Karpas-422 (cell line): Measurements from ENCODE around the gene NANP. TPM values are rescaled to one million over a fixed set of nuclear protein-coding genes. Genes with fewer than 3 reads are reported as not detected.
"Not testable (repeated sequence)": the region's sequence is repeated elsewhere in the genome, so short reads cannot be mapped to it uniquely, and the experiment has no call there.

ENCODE experiments used
- DNase-seq: peaks from one replicate; pipeline ENCODE4 v3.0.0-alpha.2; 2015
- H2AFZ ChIP-seq: fragments of 200-600 bp; sonication (generic); 2 replicates; pipeline ENCODE4 v1.6.1; 2014; ENCODE audit warnings: antibody characterized with exemption, low read length, mixed read lengths
- H3K27ac ChIP-seq: fragments of 200-600 bp; sonication (generic); 2 replicates; pipeline ENCODE4 v1.5.1; 2014; ENCODE audit warnings: mild to moderate bottlenecking, low read length, moderate library complexity
- H3K27me3 ChIP-seq: fragments of 200-600 bp; sonication (generic); 2 replicates; pipeline ENCODE4 v1.6.1; 2014; ENCODE audit warnings: low read length, mixed read lengths
- H3K36me3 ChIP-seq: fragments of 200-600 bp; sonication (generic); 2 replicates; pipeline ENCODE4 v1.6.1; 2014; ENCODE audit warnings: low read length, mixed read lengths; ENCODE audit not compliant: insufficient read depth
- H3K4me1 ChIP-seq: fragments of 200-600 bp; sonication (generic); 2 replicates; pipeline ENCODE4 v1.6.1; 2014; ENCODE audit warnings: mild to moderate bottlenecking, low read length, mixed read lengths
- H3K4me2 ChIP-seq: fragments of 200-600 bp; sonication (generic); 2 replicates; pipeline ENCODE4 v1.6.1; 2014; ENCODE audit warnings: low read length, low read depth, mild to moderate bottlenecking; ENCODE audit not compliant: poor library complexity, severe bottlenecking
- H3K4me3 ChIP-seq: fragments of 200-600 bp; sonication (generic); 2 replicates; pipeline ENCODE4 v1.5.1; 2014; ENCODE audit warnings: mild to moderate bottlenecking, antibody characterized with exemption, low read length, mixed read lengths
- H3K79me2 ChIP-seq: fragments of 200-600 bp; sonication (generic); 2 replicates; pipeline ENCODE4 v1.6.1; 2014; ENCODE audit warnings: mild to moderate bottlenecking, low read length, mixed read lengths
- H3K9ac ChIP-seq: fragments of 200-600 bp; sonication (generic); 2 replicates; pipeline ENCODE4 v1.6.0; 2014; ENCODE audit warnings: low read length
- H3K9me2 ChIP-seq: fragments of 200-600 bp; sonication (generic), shearing (Covaris generic); replicated peaks from 2 replicates; pipeline ENCODE4 v1.6.0; 2014; ENCODE audit warnings: mild to moderate bottlenecking, low read length, moderate library complexity; ENCODE audit not compliant: insufficient read depth
- H3K9me3 ChIP-seq: fragments of 300-700, 200-600 bp; sonication (generic); 2 replicates; pipeline ENCODE4 v1.6.1; 2014; ENCODE audit warnings: low read length, mixed read lengths
- H4K20me1 ChIP-seq: fragments of 200-600 bp; sonication (generic); 2 replicates; pipeline ENCODE4 v1.6.1; 2014; ENCODE audit warnings: mild to moderate bottlenecking, antibody characterized with exemption, low read length, low read depth; ENCODE audit not compliant: insufficient read depth
- total RNA-seq: library from RNA; depleted of rRNA; stranded (reverse); fragments of >200 nt; shearing (Covaris generic); gene quantifications from 2 replicates; pipeline ENCODE4 v1.2.3, GENCODE V29; 2014; ENCODE audit warnings: low replicate concordance

Gene NANP
- total RNA-seq, 1 experiment from 2014 or later = 5.1 TPM

DNA sequence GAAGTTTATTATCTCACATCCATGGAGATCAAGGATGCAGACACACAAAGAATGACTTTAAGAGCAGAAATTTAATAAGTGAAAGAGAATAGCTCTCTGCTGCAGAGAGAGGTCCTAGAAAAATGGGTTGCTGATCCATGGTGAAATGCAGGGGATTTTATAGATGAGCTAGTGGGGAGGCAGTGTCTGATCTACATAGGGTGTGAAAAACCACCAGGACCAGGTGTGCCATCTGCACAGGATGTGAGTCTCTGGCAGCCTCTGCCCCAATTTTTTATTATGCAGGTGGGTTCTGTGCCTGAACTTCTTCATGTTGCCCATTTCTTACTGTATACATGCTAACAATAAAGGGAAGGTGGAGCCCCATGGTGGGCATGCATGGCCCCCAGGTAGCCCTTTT is 19.9 kb upstream of the NANP start:
- H2AFZ ChIP-seq = no peak overlapping the region
- H3K9me2 ChIP-seq = no peaks in the 10 kb centered on the region
- H3K9me3 ChIP-seq = no peaks in the 10 kb centered on the region
- no peak overlapping the region for H3K4me3 ChIP-seq
- peaks cover 3% of the 10 kb centered on the region; the same call in 1 of the 2 replicates for H3K36me3 ChIP-seq
- no peaks in the 10 kb centered on the region for H3K79me2 ChIP-seq
- no peaks in the 10 kb centered on the region for H3K27me3 ChIP-seq
- no peaks in the 10 kb centered on the region for H4K20me1 ChIP-seq
- H3K9ac ChIP-seq = no peak overlapping the region
- H3K4me1 ChIP-seq = no peaks in the 10 kb centered on the region
- no peak for DNase-seq
- H3K27ac ChIP-seq = no peak overlapping the region
- H3K4me2 ChIP-seq = no peak overlapping the region

DNA sequence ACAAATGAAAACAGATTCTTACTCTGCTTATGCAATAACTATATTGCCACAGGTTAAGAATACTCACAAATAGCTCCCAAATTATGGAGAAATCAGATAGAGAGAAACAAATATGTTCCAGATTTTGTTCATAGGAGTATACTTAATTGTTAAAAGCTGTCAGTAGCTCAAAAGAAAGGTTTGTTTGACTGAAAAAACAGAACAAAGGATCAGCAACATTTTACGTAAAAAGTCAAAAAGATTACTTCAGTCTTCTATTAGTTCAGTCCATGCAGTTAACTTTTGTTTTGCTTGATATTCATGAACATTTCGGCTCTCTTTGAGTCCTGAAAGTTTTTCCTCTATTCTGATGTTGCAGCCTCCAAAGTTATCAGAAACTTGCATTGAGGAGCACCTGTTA is 13.4 kb upstream of the NANP start:
- Histone ChIP-seq H3K9me3 (no peaks in the 10 kb centered on the region), H3K27ac (no peak overlapping the region), H4K20me1 (no peaks in the 10 kb centered on the region), H3K36me3 (peaks cover 30% of the 10 kb centered on the region), H3K27me3 (no peaks in the 10 kb centered on the region), H3K9me2 (no peaks in the 10 kb centered on the region), H3K4me1 (no peaks in the 10 kb centered on the region), H3K4me2 (no peak overlapping the region), H3K4me3 (no peak overlapping the region), H3K79me2 (peaks cover 3% of the 10 kb centered on the region; the same call in 1 of the 2 replicates), H3K9ac (no peak overlapping the region), H2AFZ (no peak overlapping the region)
- no peak for DNase-seq

DNA sequence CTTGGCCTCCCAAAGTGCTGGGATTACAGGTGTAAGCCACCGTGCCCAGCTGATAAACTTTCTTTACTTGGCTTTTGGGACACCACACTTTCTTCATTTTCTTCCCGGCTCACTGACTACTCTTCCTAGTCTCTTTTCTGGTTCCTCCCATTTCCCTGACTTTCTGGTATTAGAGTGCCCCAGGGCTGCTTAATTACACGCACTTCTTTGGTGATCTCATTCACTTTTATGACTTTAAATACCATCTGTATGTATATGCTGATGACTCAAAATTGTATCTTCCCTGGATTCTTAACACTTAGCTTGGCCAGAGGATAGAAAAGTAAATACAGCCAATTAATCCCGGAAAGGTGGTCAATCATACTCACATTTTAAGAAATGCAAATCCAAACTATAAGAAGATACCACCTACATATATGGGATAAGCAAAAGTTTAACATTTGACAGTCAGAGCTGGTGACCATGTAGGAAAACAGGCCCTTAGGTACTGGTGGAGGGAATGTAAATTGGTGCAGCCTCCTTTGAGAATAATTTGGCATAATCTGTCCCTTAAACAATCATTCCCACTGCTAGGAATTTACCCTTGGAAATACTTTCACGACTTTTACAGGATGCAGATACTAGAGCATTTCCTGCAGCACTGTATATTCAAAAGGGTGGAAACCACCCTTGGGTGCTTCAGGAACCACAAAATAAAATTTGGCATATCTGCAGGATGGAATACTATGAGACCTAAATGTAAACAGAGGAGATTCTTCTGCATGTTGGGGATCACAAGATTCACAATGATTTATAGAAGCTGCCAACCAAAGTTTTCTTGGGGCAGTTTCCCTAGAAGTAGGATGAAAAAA is 9.4 kb upstream of the NANP start:
- H3K4me1 ChIP-seq = no peaks in the 10 kb centered on the region
- H3K79me2 ChIP-seq = peaks cover 11% of the 10 kb centered on the region; the same call in 1 of the 2 replicates
- no peaks in the 10 kb centered on the region for H3K27me3 ChIP-seq
- H2AFZ ChIP-seq = no peak overlapping the region
- no peak overlapping the region for H3K27ac ChIP-seq
- no peaks in the 10 kb centered on the region for H3K9me3 ChIP-seq
- no peaks in the 10 kb centered on the region for H4K20me1 ChIP-seq
- no peak overlapping the region for H3K4me2 ChIP-seq
- H3K9me2 ChIP-seq = no peaks in the 10 kb centered on the region
- H3K9ac ChIP-seq = no peak overlapping the region
- H3K36me3 ChIP-seq = peaks cover 30% of the 10 kb centered on the region
- H3K4me3 ChIP-seq = no peak overlapping the region
- DNase-seq = no peak

DNA sequence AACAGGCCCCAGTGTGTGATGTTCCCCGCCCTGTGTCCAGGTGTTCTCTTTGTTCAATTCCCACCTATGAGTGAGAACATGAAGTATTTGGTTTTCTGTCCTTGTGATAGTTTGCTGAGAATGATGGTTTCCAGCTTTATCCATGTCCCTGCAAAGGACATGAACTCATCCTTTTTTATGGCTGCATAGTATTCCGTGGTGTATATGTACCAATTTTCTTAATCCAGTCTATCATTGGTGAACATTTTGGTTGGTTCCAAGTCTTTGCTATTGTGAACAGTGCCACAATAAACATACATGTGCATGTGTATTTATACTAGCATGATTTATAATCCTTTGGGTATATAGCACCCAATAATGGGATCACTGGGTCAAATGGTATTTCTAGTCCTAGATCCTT is 6.8 kb upstream of the NANP start:
- Histone ChIP-seq H3K36me3 (peaks cover 11% of the 10 kb centered on the region), H3K79me2 (peaks cover 20% of the 10 kb centered on the region; the same call in 1 of the 2 replicates)
- not testable (repeated sequence) for H3K4me1 ChIP-seq, H3K4me2 ChIP-seq, H3K9me3 ChIP-seq, H3K4me3 ChIP-seq, DNase-seq, H3K27ac ChIP-seq, H3K9me2 ChIP-seq, H3K27me3 ChIP-seq, H2AFZ ChIP-seq, H3K9ac ChIP-seq, H4K20me1 ChIP-seq

DNA sequence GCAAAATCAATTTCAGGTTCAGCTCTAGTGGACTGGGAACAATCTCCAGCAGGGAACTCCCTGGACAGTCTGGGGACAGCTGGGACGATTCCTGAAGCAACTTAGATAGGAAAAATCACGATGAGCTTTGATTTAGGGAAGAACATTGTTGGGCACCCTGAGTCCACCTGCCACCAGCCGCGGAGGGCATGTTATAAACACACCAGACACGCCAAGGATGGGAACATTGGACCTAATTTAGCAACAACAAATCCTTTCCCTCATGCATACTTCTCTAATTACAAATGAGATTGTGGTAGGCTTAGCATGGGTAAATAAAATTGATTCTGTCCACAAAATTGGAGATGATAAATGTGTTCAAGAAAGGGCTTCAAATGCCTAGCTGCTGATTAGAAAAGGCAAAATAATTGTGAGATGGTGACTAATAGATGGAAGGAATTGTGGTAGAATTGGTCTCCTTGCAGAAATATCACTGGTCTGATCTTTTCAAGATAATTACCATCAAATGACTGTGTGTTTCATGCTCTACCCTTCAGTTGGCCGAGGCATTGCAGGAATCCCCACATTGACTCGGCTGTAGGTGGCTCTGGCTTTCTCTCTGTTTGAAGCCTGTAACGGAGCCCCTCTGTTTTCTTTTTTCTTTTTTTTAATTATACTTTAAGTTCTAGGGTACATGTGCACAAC is 6.1 kb upstream of the NANP start:
- H3K4me1 ChIP-seq = peaks cover 4% of the 10 kb centered on the region
- H3K36me3 ChIP-seq = peaks cover 7% of the 10 kb centered on the region
- H3K4me2 ChIP-seq = no peak overlapping the region
- peaks cover 27% of the 10 kb centered on the region for H3K79me2 ChIP-seq
- H3K27me3 ChIP-seq = no peaks in the 10 kb centered on the region
- H3K4me3 ChIP-seq = no peak overlapping the region
- H3K9me2 ChIP-seq = no peaks in the 10 kb centered on the region
- no peak for DNase-seq
- no peak overlapping the region for H3K9ac ChIP-seq
- H3K9me3 ChIP-seq = no peaks in the 10 kb centered on the region
- H3K27ac ChIP-seq = no peak overlapping the region
- H4K20me1 ChIP-seq = no peaks in the 10 kb centered on the region
- H2AFZ ChIP-seq = no peak overlapping the region

DNA sequence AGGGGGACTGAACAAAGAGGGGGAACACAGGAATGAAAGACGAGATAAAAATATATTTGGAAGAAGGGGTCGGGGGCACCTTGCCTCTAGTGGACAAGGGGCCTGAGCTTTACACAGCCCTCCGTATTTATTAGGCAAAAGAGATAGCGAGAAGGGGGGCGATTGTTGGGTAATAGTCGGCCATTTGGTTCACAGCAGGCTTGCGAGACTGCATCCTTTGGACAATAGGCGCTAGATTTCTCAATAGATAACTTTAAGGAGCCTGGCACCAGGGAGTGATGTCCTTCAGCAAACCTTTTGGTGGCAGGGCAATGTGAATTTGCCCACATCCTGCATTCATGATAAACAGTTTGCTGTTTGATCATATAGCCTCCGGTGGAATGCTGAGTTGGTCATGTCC is 3.0 kb upstream of the NANP start:
- H3K9me2 ChIP-seq = no peaks in the 10 kb centered on the region
- no peak overlapping the region for H2AFZ ChIP-seq
- DNase-seq = no peak
- no peak overlapping the region for H3K9ac ChIP-seq
- no peaks in the 10 kb centered on the region for H3K9me3 ChIP-seq
- no peak overlapping the region for H3K27ac ChIP-seq
- H3K4me2 ChIP-seq = no peak overlapping the region
- no peaks in the 10 kb centered on the region for H4K20me1 ChIP-seq
- peaks cover 46% of the 10 kb centered on the region for H3K79me2 ChIP-seq
- H3K4me1 ChIP-seq = peaks cover 23% of the 10 kb centered on the region
- H3K4me3 ChIP-seq = no peak overlapping the region
- H3K36me3 ChIP-seq = no peaks in the 10 kb centered on the region
- no peaks in the 10 kb centered on the region for H3K27me3 ChIP-seq

DNA sequence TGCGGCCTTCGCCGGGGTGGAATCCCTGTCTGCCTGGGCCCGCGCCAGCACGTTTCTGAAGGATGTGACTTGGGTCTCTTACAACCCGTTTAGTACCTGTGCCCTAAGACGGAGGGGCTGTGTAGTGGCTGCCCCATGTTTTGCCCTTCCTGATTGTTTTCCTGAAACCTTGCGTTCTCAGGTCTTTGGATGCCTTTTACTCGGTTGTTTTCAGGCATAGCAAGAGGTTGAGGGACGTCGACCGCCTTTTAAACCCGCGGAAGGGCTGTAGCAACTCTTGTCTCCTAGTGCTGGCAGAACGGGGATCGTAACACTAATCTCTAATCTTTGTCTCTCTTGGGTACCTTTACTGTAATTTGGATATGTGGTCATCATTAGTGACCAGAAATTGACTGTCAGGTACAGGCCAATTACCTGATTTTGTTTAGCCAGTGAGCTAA is 706 bp upstream of the NANP start:
- no peaks in the 10 kb centered on the region for H3K27me3 ChIP-seq
- H3K4me3 ChIP-seq = peak overlapping the region; percentile 95
- no peaks in the 10 kb centered on the region for H4K20me1 ChIP-seq
- peak overlapping the region; percentile 86 for H3K27ac ChIP-seq
- H3K4me2 ChIP-seq = peak overlapping the region; percentile 89
- H3K4me1 ChIP-seq = peaks cover 35% of the 10 kb centered on the region
- peak overlapping the region; percentile 90 for H3K9ac ChIP-seq
- no peaks in the 10 kb centered on the region for H3K9me3 ChIP-seq
- no peaks in the 10 kb centered on the region for H3K9me2 ChIP-seq
- peaks cover 64% of the 10 kb centered on the region for H3K79me2 ChIP-seq
- no peaks in the 10 kb centered on the region for H3K36me3 ChIP-seq
- no peak for DNase-seq
- peak overlapping the region; percentile 68; the same call in 1 of the 2 replicates for H2AFZ ChIP-seq

DNA sequence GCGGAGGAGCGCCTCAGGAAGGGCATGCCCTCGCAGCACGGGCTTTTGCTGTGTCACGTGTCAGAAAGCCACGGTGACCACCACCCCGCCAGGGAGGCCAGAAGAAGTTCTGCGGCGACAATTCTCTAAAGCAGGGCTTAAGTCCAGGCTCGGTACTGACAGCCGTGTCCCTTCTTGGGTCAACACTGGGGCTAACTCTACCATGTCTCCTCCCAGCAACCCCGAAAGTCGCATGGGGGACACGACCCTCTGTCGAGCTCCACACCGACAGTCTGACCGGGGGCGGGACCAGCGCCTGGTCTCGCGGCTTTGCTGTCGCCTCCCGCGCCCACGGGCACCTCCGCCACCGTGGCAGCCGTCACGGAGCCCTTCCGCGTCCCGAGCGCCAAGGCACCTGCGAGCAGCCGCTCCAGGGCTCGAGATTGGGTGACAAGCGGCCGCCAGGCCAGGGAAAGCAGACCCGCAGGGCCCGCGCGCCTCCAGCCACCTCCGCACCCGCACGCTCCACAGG is 534 bp downstream of the NANP start:
- Histone ChIP-seq H3K4me2 (peak overlapping the region; percentile 89), H3K36me3 (no peaks in the 10 kb centered on the region), H3K79me2 (peaks cover 74% of the 10 kb centered on the region), H3K4me3 (peak overlapping the region; percentile 95), H3K4me1 (peaks cover 36% of the 10 kb centered on the region), H3K27me3 (no peaks in the 10 kb centered on the region), H3K9me2 (no peaks in the 10 kb centered on the region), H3K9me3 (no peaks in the 10 kb centered on the region), H4K20me1 (no peaks in the 10 kb centered on the region), H3K27ac (peak overlapping the region; percentile 86), H3K9ac (peak overlapping the region; percentile 90), H2AFZ (peak overlapping the region; percentile 94)
- DNase-seq = peak; percentile 69
